HG02870 (cell line): ENCODE measurements around the gene APOBEC3F.
"Not testable (repeated sequence)": the region's sequence is repeated elsewhere in the genome, so short reads cannot be mapped to it uniquely, and the experiment has no call there.

Experiments
- ATAC-seq: cut with Tn5 transposase; IDR thresholded peaks from one replicate; pipeline ENCODE4 v1.9.1; 2021; ENCODE audit warnings: mild to moderate bottlenecking, moderate library complexity; ENCODE audit not compliant: unreplicated experiment

Gene APOBEC3F

DNA sequence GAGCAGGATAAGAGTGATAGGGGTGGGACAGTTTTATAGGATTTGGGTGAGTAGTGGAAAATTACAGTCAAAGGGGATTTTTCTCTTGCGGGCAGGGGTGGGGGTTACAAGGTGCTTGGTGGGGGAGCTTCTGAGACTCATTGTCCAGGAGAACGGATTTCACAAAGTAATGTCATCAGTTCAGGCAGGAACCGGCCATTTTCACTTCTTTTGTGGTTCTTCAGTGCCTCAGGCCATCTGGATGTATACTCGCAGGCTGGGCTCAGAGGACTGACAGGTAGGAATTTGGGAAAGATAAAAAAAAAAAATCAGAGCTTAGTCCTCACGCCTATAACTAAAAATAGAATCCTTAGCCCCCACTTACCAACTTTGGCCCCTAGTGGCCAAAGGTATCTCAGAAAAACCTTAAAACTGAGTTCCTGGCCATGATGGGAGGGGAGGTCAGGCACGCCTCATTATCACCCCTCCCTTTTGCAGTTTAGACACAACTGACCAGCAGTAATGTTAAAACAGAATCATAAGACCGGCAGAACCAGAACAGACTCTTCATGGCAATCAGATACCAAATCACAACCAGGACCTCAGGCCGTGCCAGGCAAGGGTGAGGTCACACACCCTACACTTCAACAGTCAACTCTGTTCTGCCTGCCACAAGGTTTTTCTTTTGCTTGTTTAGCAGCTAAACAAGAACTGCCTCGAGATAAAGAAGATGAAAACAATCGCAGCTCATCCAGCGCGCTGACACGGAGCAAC, 27.5 kb downstream of the APOBEC3F start:
- ATAC-seq: no peak

DNA sequence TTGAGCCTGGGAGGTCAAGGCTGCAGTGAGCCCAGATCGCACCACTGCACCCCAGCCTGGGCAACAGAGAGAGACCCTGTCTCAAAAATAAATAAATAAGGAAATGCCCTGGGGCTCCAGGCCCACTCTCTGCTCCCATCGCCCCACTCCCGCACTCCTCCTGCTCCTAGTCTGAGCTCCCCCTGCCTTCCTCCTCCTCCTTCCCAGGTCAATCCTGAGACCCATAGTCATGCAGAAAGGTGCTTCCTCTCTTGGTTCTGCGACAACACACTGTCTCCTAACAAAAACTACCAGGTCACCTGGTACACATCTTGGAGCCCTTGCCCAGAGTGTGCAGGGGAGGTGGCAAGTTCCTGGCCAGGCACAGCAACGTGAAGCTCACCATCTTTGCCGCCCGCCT, 29.5 kb downstream of the APOBEC3F start:
- no peak for ATAC-seq

DNA sequence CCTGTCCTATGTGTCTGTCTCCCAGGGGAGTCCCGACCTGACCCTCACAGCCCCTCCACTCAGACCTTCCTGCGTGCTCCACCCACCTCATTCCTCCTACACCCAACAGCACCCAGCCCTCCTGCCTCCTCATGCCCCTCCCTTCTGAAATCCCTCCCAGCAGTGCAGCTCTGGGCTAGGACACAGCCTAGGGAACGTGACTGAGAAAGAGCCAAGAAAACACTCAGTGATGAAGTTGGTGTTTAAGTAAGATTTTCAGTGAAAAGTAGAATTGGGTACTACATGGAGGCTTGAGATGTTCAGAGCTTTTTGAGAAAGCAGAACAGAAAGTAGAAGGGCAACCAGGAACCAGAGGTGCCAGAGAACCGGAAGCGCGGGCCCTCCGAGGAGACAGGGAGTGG, 31.9 kb downstream of the APOBEC3F start:
- ATAC-seq: not testable (repeated sequence)

DNA sequence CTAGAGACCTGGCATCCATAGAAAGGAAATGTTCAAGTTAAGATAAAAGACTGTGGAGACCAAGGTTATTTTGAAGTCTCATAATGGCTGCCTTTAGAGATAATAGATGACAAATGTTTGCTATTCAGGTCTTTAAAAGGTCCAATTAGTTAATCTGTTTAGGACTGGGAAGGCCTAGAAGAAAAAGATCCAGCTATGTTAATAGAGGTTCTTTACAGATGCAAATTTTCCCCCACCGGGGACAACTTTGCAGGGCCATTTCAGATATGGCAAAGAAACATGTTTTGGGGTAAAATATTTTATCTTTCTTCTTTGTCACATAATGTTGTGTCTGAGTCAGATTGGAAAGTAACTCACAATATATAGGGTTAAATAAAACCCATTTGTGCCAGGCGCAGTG, 33.3 kb downstream of the APOBEC3F start:
- no peak for ATAC-seq

DNA sequence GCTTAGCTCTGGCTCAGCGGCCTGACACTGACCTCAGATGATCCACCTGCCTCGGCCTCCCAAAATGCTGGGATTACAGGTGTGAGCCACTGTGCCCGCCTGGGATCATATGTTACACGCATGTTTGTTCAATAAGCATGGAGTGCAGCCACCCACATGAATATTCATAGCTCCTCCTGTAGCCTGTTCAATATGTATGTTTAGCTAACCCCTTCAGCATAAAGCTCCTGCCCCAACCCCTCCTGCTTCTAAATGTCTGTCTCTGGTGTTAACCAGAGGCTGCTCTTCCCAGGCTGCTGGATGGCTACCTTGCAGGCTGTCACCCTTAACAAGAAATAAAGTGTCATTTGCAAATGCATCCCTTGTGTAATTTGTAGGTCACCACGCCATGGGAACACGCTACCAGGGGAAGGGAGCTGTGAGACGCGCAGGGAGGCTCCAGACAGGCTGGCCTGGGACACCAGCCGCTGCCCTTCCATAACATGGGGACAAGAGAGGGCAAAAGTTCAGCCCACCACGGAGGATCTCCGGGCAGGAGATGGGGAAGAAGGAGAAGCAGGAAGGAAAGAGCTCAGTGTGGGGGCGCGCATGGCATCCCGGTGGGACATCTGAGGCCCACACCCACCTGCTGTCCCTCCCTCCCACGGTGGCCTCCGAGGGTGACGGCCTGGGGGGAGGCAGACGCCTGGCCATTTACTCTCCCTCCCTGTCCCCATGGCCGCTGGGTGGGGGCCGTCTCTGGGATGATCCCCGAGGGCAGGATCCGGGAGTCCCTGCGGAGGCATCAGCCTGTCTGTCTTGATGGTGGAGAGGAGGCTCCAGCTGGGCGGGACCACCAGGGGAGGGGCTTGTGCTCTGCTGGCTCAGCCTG, 35.7 kb downstream of the APOBEC3F start:
- peak; percentile 7 for ATAC-seq

DNA sequence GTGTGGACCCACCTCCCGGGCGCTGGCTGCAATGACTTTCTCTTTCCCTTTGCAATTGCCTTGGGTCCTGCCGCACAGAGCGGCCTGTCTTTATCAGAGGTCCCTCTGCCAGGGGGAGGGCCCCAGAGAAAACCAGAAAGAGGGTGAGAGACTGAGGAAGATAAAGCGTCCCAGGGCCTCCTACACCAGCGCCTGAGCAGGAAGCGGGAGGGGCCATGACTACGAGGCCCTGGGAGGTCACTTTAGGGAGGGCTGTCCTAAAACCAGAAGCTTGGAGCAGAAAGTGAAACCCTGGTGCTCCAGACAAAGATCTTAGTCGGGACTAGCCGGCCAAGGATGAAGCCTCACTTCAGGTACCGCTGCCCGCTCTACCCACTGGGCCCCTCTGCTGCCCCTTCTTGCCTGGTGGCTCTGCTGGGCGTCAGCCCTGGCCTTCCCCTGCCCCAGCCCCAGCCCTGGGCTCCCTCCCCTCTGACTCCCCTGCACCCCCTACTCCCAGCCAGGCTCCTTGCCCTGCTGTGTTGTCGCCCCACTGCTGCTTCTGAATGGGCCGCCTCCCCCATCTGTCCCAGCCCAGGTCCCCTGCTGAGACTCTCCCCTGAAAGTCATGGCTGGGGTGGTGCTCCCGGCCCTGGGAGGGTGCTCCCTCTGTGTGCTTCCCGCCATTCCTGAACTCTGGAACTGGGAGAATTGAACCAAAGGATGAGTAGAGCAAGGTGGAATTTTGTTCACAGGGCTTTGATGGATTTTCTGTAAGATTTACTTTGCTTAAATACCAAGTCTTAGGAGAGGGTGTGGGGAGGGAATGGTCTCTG, 36.6 kb downstream of the APOBEC3F start, which contains the start of gene APOBEC3G:
TSS of gene APOBEC3G (plus strand) at position 250 of the 815 bp plus-strand sequence. CDS start at position 337, 87 bp downstream.
- ATAC-seq: peak; percentile 54

DNA sequence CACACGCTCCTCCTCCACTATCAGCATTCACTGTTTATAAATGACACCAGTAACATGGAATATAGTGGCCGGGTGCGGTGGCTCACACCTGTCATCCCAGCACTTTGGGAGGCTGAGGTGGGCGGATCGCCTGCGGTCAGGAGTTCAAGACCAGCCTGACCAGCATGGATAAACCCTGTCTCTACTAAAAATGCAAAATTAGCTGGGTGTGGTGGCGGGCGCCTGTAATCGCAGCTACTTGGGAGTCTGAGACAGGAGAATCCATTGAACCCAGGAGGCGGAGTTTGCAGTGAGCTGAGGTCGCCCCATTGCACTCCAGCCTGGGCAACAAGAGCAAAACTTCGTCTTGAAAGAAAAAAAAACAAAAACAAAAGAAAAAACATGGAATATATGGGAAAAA, 37.2 kb downstream of the APOBEC3F start:
- ATAC-seq: not testable (repeated sequence)

DNA sequence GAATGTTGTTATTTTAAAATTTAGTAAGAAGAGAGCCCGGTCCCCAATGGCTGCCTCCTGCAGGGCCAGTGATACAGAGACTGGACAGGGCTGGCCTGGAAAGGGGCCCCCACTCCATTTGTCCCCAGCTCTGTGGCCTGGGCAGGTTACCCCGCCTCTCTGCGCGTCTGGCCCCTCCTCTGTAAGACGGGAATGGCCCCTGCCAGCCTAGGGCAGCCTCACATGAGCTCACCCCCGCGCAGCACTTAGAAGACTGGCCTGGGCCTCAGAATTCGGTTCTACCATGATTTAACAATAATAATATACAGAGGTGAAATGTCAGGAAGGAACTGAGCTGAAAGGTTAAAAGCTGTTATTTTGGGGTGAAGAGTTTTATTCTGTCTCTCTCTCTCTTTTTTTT, 37.7 kb downstream of the APOBEC3F start:
- no peak for ATAC-seq

DNA sequence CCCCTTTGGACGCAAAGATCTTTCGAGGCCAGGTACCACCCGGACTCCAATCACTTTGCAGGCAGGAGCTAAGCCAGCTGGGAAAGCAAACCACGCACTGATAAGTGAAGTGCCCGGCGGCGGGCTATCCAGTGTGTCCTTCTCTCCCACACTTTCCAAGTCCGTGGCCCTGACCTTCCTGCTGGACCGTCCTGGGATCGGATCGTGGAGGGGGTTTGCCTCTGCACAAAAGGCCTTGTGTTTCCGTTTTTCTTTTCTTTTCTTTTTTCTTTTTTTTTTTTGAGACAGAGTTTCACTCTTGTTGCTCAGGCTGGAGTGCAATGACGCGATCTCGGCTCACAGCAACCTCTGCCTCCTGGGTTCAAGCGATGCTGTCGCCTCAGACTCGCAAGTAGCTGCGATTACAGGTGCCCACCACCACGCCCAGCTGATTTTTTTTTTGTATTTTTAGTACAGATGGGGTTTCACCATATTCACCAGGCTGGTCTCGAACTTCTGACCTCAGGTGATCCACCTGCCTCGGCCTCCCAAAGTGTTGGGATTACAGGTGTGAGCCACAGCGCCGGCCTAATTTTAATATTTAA, 38.5 kb downstream of the APOBEC3F start:
- ATAC-seq: not testable (repeated sequence)

DNA sequence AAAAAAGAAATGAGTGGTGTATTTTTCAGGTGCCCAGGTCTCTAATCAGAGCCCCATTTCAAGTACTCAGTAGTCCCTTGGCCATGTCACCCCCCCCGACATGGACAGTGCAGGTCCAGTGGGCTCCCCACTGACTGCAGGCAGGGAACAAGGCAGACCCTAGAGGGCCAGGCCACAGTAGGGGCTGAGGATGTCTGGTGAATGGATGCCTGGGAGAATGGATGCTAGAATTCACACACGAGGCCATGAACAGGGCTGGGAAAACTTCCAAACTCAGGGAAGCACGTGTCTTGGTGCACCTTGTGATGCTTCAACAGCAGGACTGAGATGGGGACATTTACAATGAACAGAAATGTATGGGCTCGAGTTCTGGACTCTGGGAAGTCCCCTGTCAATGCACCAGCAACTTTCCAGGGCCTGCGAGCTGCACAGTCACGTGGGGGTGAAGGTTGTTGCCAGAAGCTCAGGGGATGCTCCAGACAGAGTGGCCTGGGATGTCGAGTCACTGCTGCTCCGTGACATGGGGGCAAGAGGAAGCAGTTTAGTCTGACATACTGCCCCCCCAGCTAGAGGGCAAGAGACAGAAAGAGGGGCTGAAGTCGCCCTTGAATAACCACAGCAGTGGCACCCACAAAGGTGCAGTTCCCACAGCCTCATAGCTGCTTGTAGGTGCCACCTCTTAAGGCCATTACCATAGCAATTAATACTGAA, 39.5 kb downstream of the APOBEC3F start:
- ATAC-seq: no peak

DNA sequence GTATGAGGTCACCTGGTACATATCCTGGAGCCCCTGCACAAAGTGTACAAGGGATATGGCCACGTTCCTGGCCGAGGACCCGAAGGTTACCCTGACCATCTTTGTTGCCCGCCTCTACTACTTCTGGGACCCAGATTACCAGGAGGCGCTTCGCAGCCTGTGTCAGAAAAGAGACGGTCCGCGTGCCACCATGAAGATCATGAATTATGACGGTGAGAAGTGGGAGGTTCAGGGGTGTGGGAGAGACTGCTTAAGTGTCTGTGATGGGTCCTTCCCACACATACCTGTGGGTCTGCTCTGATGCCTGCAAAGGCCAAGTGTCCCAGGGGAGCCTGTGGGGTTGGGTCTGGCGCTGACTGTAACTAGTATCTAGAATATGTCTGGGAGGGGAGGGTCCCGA, 40.4 kb downstream of the APOBEC3F start:
- ATAC-seq: no peak

DNA sequence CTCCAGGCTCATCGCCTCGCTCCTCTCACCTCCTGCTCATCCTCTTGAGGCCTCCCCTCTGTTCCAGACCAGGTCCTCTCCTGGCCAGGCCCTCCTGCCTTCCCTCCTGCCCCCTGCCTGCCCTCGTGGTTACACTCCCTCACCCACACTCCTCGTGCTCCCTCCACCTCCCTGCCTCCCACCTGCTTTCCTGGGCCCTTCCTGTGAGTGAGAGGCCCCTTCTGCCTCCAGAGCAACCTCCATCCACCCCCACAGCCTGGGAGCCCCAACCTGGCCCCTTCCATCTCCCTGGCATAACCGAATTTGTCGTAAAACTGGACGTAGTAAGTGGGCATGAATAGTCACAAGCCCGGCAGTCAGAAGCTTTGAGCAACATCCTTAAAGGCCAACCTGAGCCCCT, 40.9 kb downstream of the APOBEC3F start:
- ATAC-seq: no peak

DNA sequence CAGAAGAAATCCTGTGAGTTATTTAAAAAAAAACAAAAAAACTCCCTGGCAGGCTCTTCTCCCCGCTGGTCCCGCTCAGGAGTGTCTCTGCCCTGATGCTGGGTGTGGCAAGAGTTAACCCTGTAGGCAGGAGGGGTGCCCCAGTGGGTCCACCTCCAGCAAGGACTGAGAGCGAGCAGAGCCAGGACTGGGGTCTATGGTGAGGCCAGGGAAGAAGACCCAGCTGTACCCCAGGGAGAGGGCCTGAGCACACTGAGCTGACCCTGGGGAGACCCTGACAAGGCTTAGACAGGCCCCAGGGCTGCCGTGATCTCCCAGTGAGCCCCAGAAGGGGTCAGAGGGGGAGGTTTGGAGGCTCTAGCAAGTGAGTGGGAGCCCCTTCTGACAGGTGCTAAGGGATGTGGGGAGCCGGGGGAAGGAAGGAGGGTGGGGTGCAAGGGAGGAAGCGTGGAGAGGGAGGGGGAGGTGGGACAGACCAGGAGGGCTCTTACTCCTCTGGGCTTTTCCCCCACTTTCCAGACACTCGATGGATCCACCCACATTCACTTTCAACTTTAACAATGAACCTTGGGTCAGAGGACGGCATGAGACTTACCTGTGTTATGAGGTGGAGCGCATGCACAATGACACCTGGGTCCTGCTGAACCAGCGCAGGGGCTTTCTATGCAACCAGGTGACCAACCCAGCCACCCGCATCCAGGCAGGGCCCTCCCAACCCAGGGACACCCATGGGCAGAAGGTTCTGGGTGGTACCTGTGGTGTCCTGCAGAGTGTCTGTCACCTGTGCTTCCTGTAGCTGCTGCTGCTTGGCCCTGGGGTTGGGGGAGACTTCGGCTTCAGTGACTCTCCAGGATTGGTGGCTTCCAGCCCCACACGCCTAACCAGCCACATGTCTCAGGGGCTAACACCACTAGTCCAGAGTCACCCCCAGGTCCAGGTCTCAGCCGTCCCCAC, 42.8 kb downstream of the APOBEC3F start:
- ATAC-seq: no peak

DNA sequence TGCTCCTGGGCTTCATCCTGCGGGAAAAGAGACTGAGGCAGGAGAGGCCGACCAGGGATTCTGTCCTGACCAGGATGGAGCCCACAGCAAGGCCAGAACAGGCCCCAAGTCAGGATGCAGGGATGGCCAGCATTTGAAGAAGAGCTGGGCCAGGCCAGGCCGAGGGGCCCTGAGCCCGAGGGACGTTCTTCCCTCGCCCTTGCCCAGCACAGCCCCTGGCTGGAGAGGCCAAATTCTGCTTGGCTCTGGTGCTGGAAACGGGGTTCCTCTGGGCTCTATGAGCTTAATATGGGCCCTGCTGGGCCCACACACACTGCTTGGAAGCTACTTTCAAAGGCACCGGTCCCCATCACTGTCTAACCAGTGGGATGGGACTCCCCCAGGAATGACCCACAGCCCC, 44.0 kb downstream of the APOBEC3F start:
- ATAC-seq: no peak

DNA sequence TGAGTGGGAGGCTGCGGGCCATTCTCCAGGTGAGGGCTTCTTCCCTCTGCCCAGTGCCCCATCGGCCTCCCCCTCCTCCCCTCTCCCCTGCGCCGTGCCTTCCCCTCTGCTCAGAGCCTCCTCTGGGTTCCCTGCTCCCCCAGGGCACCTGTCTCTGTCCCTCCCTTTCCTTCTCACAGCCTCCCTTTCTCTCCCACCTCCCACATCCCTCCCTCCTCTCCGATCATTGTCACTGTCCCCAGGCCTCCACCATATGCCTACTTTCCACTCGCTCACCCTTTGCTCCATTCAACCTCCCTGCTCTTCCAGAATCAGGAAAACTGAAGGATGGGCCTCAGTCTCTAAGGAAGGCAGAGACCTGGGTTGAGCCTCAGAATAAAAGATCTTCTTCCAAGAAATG, 46.4 kb downstream of the APOBEC3F start:
- no peak for ATAC-seq

DNA sequence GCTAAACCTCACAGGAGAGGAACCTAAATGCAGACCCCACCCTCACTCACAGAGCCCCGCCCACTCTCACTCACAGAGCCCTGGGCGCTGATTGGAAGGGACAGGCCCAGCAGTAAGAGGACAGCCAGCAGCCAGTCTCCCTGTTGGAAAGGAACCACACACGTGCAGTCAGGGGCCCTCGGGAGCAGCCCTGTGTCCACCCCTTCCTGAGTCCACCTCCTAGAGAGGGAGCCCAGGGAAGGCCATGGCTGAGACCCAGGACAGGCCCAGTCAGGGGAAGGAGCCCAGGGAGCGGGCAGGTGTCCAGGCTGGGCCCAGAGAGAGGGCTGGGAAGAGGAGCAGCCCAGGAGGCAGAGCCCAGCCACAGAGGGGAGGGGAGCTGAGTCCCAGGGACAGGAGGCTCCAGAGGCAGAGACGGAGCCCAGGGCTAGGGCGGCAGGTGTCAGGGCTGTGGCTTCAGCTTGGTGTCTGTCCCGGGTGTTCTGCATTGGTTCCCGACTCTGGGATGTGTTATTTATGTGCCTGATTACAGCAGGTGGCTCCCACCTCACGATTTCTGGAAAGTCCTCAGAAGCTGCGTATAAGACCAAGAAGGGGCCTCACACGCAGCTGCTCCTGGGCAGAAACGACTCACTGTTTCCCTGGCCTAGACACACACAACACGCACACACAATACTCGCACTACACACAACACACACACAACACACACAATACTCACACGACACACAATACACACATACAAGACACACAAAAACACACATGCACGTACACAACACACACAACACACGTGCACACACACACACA, 47.4 kb downstream of the APOBEC3F start:
- ATAC-seq: no peak

DNA sequence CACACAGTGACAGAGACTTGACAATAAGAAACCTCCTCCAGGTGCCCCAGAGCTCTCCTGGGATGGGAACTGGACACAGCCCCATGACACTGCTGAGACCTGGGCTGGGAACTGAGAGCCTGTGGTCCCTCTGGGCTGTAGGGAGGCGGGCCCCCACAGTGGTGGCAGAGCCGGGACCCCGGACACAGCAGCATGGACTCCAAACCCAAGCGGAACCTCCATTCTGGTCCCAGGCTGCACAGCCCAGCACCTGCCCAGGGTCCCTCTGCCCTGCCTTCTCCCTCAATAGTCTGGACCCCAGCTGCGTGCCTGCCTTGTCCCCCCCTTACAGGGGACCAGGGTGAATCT, 48.0 kb downstream of the APOBEC3F start:
- no peak for ATAC-seq

DNA sequence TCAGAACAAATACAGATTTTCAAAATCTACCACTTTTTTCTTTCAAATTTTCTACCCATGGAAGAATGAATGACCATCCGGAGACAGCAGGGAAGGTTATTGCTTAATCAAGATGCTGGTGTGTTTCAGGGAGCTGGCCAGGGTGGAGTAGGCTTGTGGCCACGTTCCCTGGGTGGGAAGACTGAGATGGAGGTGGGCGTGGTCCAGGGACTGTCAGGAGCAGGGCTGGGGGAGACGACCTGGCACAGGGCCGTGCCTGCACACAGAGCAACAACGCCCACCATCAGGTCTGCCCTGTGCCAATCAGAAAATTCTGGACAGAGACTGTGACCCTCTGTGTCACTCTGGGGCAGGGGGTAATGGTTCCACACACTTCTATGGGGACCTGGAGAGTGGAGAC, 49.3 kb downstream of the APOBEC3F start:
- no peak for ATAC-seq
